ENCODE data around the gene ZNF608.

Gene ZNF608

DNA sequence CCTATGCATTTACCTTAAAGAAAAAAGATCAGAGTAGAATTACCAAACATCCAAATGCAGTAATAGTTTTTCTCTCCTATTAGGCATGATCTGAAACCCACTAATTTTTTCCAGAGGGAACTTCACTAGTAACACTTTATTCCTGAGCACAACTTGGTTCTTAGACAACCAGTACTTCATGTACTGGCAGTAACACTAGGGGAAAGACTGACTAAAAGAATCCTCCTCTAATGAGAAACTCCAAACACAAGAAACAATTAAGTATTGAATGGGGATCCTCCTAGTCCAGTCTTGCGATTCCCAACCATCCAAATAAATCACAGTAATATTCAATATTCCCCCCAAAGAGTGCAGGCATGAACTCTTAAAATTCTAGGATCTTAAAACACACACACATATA is 48.9 kb downstream of the ZNF608 start:
- H3K36me3 ChIP-seq (ENCODE audit: insufficient read depth, insufficient read length, low read length) = peaks cover 30% of the 10 kb centered on the region
- TF ChIP-seq ZNF274 (IDR thresholded peaks at IDR 0.05; ENCODE audit: low read depth, low read length) (no peak), SUZ12 (IDR thresholded peaks at IDR 0.05; ENCODE audit: extremely low read depth, insufficient read depth, insufficient read length) (no peak), YY1 (IDR thresholded peaks at IDR 0.05; ENCODE audit: insufficient read depth, insufficient read length) (no peak)

GRCh38 chr5:124696898-124697297 is 49.5 kb downstream of the ZNF608 start:
- DNase-seq (ENCODE audit: low read depth, low spot score) = no peak
- Histone ChIP-seq H3K4me3 (ENCODE audit: insufficient read length, low read depth) (no peak overlapping the region), H3K4me1 (ENCODE audit: insufficient read depth, insufficient read length) (no peaks in the 10 kb centered on the region), H3K27me3 (ENCODE audit: insufficient read depth, insufficient read length) (no peaks in the 10 kb centered on the region), H3K36me3 (ENCODE audit: insufficient read depth, insufficient read length, low read length) (peaks cover 30% of the 10 kb centered on the region), H3K9me3 (ENCODE audit: insufficient read depth, low read length) (no peaks in the 10 kb centered on the region), H3K9ac (ENCODE audit: insufficient read length, low read depth) (no peak overlapping the region)
- TF ChIP-seq SUZ12 (IDR thresholded peaks at IDR 0.05; ENCODE audit: extremely low read depth, insufficient read depth, insufficient read length) (no peak), ZNF274 (IDR thresholded peaks at IDR 0.05; ENCODE audit: low read depth, low read length) (no peak)

More for the DNA sequence above, 48.9 kb downstream of the ZNF608 start:
- H3K4me3 ChIP-seq (ENCODE audit: insufficient read length, low read depth) = no peak overlapping the region
- no peak overlapping the region for H3K9ac ChIP-seq (ENCODE audit: insufficient read length, low read depth)
- H3K9me3 ChIP-seq (ENCODE audit: insufficient read depth, low read length) = no peaks in the 10 kb centered on the region
- no peaks in the 10 kb centered on the region for H3K27me3 ChIP-seq (ENCODE audit: insufficient read depth, insufficient read length)
- H3K4me1 ChIP-seq (ENCODE audit: insufficient read depth, insufficient read length) = no peaks in the 10 kb centered on the region
- no peak for DNase-seq (ENCODE audit: low read depth, low spot score)
